ENCODE data around the gene TIMP3.

TIMP3 gene

GRCh38 chr22:32909581-32910428 lies 108.3 kb downstream of the TIMP3 start:
- no peaks in the 10 kb centered on the region for H3K79me2 ChIP-seq (ENCODE audit: insufficient read depth, low read length)
- no peaks in the 10 kb centered on the region for H3K9me2 ChIP-seq (replicated peaks; ENCODE audit: low read depth, low read length)
- no peak overlapping the region for H3K4me3 ChIP-seq (ENCODE audit: low read length, poor library complexity, severe bottlenecking)
- H3F3A ChIP-seq (ENCODE audit: low read depth): no peaks in the 10 kb centered on the region
- H3K4me2 ChIP-seq (ENCODE audit: low read depth, low read length, poor library complexity, severe bottlenecking): no peak overlapping the region
- H3K9ac ChIP-seq (ENCODE audit: low read depth, low read length, poor library complexity, severe bottlenecking): no peak overlapping the region
- no peaks in the 10 kb centered on the region for H3K36me3 ChIP-seq (ENCODE audit: insufficient read depth, low read length)
- no peaks in the 10 kb centered on the region for H3K9me3 ChIP-seq (ENCODE audit: insufficient read depth, low read depth, low read length)
- H3K4me1 ChIP-seq (ENCODE audit: insufficient read depth, low read length, poor library complexity, severe bottlenecking): no peaks in the 10 kb centered on the region
- TF ChIP-seq CTCF (conservative IDR thresholded peaks at IDR 0.05; ENCODE audit: low read length): no peak
- no peaks in the 10 kb centered on the region for H4K20me1 ChIP-seq (ENCODE audit: insufficient read depth, low read length, poor library complexity, severe bottlenecking)
- H3K27me3 ChIP-seq (ENCODE audit: insufficient read depth, low read length, poor library complexity, severe bottlenecking): no peaks in the 10 kb centered on the region
- H2AFZ ChIP-seq (ENCODE audit: low read length): no peak overlapping the region

- Histone ChIP-seq H2AFZ (ENCODE audit: low read length) (no peak overlapping the region), H3K9me3 (ENCODE audit: insufficient read depth, low read depth, low read length) (no peaks in the 10 kb centered on the region), H3K9ac (ENCODE audit: low read depth, low read length, poor library complexity, severe bottlenecking) (no peak overlapping the region), H3F3A (ENCODE audit: low read depth) (no peaks in the 10 kb centered on the region), H3K4me3 (ENCODE audit: low read length, poor library complexity, severe bottlenecking) (no peak overlapping the region), H3K79me2 (ENCODE audit: insufficient read depth, low read length) (no peaks in the 10 kb centered on the region), H3K4me1 (ENCODE audit: insufficient read depth, low read length, poor library complexity, severe bottlenecking) (no peaks in the 10 kb centered on the region), H3K9me2 (replicated peaks; ENCODE audit: low read depth, low read length) (no peaks in the 10 kb centered on the region), H3K27me3 (ENCODE audit: insufficient read depth, low read length, poor library complexity, severe bottlenecking) (no peaks in the 10 kb centered on the region), H4K20me1 (ENCODE audit: insufficient read depth, low read length, poor library complexity, severe bottlenecking) (no peaks in the 10 kb centered on the region), H3K36me3 (ENCODE audit: insufficient read depth, low read length) (no peaks in the 10 kb centered on the region), H3K4me2 (ENCODE audit: low read depth, low read length, poor library complexity, severe bottlenecking) (no peak overlapping the region)
- no peak for TF ChIP-seq CTCF (conservative IDR thresholded peaks at IDR 0.05; ENCODE audit: low read length)
- TF ChIP-seq EZH2phosphoT487 (IDR thresholded peaks at IDR 0.05; ENCODE audit: borderline replicate concordance): no peak
Measured at GRCh38 chr22:32910429-32910772, 108.9 kb downstream of the TIMP3 start.

GRCh38 chr22:32911503-32911902 lies 110.0 kb downstream of the TIMP3 start:
- Histone ChIP-seq H3K79me2 (ENCODE audit: insufficient read depth, low read length) (no peaks in the 10 kb centered on the region), H3K4me1 (ENCODE audit: insufficient read depth, low read length, poor library complexity, severe bottlenecking) (no peaks in the 10 kb centered on the region), H3K9me2 (replicated peaks; ENCODE audit: low read depth, low read length) (no peaks in the 10 kb centered on the region), H2AFZ (ENCODE audit: low read length) (peak overlapping the region; percentile 26; the same call in 1 of the 2 replicates), H3K36me3 (ENCODE audit: insufficient read depth, low read length) (no peaks in the 10 kb centered on the region), H3K27me3 (ENCODE audit: insufficient read depth, low read length, poor library complexity, severe bottlenecking) (no peaks in the 10 kb centered on the region), H3K4me2 (ENCODE audit: low read depth, low read length, poor library complexity, severe bottlenecking) (no peak overlapping the region), H3K9me3 (ENCODE audit: insufficient read depth, low read depth, low read length) (no peaks in the 10 kb centered on the region), H3F3A (ENCODE audit: low read depth) (no peaks in the 10 kb centered on the region), H3K4me3 (ENCODE audit: low read length, poor library complexity, severe bottlenecking) (no peak overlapping the region), H4K20me1 (ENCODE audit: insufficient read depth, low read length, poor library complexity, severe bottlenecking) (no peaks in the 10 kb centered on the region), H3K9ac (ENCODE audit: low read depth, low read length, poor library complexity, severe bottlenecking) (no peak overlapping the region)
- no peak for TF ChIP-seq CTCF (conservative IDR thresholded peaks at IDR 0.05; ENCODE audit: low read length)
- no peak for TF ChIP-seq EZH2phosphoT487 (IDR thresholded peaks at IDR 0.05; ENCODE audit: borderline replicate concordance)
